GM19372 (cell line): ENCODE measurements around the gene PPT2.

ENCODE experiments used
- ATAC-seq: cut with Tn5 transposase; IDR thresholded peaks from one replicate; pipeline ENCODE4 v1.9.1; 2021; ENCODE audit warnings: mild to moderate bottlenecking, low read depth, moderate library complexity; ENCODE audit not compliant: unreplicated experiment

The PPT2 gene, protein sequence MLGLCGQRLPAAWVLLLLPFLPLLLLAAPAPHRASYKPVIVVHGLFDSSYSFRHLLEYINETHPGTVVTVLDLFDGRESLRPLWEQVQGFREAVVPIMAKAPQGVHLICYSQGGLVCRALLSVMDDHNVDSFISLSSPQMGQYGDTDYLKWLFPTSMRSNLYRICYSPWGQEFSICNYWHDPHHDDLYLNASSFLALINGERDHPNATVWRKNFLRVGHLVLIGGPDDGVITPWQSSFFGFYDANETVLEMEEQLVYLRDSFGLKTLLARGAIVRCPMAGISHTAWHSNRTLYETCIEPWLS

DNA sequence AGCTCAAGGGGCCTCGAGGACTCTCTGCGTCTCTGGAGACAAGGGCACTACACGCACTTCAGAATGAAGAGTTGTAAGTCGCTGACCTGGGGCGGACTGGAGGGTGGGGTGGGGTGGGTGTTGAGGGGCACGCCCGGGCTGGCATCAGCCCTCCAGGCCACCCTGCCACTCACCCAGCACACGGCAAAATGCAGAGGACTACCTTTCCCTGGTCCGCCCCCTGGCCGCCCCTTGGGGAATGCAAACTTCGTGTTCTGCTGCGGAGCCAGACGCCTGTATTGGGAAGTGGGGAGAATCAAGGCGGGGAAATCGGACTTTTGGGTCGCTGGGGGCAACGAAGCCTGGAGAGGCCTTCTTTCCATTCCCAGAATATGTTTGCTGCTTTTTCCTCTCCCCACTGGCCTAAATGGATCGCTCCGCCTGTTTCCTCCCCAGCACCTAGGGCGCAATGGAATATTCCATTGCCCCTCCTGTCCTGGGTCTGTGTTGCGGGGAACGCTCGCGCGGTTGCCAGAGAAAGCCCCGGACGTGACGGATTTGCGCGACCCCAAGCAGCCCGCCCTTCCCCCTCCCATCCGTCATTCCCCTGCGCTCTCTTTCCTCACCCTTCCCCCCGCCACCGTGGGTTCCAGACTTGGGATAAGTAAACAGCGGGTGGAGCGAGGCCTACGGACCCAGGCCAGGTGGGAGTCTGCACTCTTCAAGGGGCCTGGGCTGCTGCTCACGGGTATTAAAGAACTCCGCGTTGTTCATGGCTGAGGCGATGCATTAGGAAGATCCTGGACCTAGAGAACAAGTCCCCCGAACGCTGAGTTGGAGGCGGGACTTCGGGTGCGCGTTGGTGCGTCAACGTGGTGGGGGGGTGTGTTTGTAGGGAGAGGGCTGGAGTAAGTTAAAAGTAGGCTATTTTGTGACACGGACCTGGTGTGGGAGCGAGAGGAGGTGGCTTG, at the start of gene PPT2:
Gene PPT2 (plus strand): TSS at position 578 of the 950 bp plus-strand sequence. CDS start 454 bp downstream, outside the sequence.
- ATAC-seq, result no peak

GRCh38 chr6:32105433-32105832, 48.5 kb upstream of the PPT2 start:
- no peak for ATAC-seq

DNA sequence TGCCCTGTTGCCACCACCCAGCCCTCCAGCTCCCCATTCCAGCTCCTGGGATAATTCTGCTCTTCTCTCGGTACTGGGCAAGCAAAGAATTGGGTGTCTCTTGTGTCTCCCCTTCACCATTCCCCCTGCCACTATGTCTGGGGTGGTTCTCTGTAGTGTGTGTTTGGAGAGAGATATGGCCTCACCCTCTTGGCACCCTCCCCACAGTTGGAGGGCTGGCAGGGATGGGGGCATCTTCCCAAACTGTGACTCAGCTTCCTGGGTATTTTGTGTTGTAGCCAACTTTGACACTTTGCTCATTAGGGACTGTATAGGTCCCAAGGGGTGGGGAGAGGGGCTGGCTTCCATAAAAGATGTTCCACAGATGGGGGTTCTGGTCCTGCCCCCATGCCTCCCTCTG, 46.5 kb upstream of the PPT2 start:
- ATAC-seq, result no peak

DNA sequence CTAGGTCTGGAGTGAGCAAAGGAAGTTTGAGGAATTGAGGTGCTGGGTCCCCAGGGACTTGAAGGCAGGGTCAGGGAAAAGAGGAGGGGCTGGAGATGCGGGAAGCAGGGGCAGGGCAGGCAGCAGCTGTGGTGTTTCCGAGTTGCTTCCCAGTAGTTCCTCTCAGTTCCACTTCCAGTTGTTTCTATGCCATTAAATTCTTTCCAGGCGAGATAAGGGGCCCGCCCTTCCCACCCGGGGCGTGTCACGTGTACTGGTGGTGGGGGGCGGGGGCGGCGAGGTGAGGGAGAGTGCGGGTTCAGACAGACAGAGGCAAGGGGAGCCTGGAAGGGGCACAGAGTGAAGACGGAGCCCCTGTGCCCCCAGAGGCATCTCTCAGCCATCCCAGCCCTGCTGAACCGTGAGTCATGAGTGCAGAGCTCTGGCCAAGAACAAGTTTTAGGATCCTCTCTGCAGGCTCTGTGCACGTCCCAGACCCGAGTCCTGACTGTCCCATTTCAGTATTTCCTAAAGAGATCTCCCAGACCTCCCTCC, 45.8 kb upstream of the PPT2 start:
- ATAC-seq, result no peak

GRCh38 chr6:32108727-32109113, 45.2 kb upstream of the PPT2 start:
- no peak for ATAC-seq

GRCh38 chr6:32109114-32109764, 44.7 kb upstream of the PPT2 start, which contains the start of gene TNXB:
Gene TNXB, minus strand, starts transcription at chr6:32109338. Its CDS starts 11,140 bp downstream, at chr6:32098198.
- no peak for ATAC-seq

GRCh38 chr6:32109765-32110160, 44.2 kb upstream of the PPT2 start:
- no peak for ATAC-seq

GRCh38 chr6:32110632-32111031, 43.3 kb upstream of the PPT2 start:
- no peak for ATAC-seq

- ATAC-seq, result no peak
Observed at GRCh38 chr6:32111424-32112066, 42.4 kb upstream of the PPT2 start.

GRCh38 chr6:32112431-32112980, 41.4 kb upstream of the PPT2 start:
- no peak for ATAC-seq

GRCh38 chr6:32113386-32114352, 40.3 kb upstream of the PPT2 start:
- no peak for ATAC-seq

DNA sequence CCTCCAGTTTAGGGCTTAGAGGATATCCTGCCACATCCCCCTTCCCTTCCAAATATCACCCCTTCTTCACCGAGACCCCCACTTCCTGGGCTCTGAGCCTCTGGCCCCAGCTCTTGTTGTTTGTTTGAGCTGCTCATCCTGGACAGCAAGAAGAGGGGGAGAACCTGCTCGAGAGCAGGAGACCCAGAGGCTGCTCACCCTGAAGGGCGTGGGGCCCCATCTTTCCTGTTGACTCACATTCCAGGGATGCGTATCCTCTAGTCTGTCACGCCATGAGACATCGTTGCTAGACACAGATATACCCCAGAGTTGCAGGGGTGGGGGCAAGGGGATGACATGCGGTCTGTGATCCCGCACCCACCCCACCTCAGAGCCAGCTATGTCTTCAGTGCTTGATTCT, 39.1 kb upstream of the PPT2 start:
- no peak for ATAC-seq

- no peak for ATAC-seq
Observed at GRCh38 chr6:32115623-32116022, 38.3 kb upstream of the PPT2 start.

- no peak for ATAC-seq
Observed at GRCh38 chr6:32116674-32117073, 37.3 kb upstream of the PPT2 start.

- ATAC-seq, result no peak
Observed at GRCh38 chr6:32117461-32117860, 36.5 kb upstream of the PPT2 start.

DNA sequence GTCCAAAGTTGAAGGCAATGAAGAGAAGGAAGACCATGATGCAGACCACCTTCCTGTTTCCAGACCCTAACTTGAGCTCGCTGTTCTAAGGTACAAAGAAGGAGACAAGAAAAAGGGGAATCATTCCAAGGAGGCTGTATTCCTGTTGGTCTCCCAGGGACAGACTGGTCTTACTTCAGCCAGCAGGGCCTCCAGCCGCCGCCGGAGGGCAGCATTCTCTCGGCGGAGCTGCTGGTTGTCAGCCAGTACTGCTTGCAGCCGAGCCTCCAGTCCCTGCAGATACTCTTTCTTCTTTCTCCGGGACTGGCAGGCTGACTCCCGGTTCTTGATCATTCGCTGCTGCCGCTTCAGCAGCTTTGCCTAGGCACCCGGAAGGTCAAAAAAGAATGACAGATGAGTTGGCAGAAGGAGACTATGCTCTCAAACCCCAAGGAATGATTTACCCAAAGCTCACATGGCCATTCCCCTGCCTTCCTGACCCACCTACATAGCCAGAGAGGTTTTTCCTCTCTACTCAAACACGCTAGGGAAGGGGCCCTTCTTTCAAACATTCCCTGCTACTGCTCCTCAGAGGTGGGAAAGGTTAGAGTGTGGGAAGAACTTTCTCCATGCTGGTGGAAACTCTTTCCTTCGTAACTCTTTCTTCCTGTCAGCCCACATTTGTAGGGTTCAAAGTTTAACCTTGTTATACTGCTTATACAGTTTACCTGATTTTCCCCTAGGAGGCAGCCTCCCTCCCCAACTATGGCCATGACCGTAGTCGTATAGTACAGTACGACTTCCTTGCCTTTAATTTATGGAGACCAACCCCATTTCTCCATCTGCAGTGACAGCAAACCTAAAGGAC, 34.9 kb upstream of the PPT2 start:
- ATAC-seq, result no peak

DNA sequence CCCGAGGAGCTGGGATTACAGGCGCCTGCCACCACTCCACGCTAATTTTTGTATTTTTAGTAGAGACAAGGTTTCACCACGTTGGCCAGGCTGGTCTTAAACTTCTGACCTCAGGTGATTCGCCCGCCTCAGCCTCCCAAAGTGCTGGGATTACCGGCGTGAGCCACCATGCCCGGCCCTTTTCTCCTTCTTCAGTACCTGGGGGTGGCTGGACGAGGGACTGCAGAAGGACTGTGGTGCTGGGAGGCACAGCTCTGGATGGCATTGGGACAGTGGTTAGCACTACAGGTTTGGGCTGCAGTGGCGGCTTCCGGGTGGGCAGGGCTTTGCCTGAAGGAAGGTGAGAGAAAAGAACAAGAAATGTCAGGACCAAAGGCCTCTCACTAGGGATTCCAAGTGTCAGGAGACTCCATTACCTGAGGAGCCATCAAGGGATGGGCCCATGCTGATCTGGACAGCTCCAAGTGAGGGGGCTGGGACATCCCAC, 33.3 kb upstream of the PPT2 start:
- no peak for ATAC-seq

DNA sequence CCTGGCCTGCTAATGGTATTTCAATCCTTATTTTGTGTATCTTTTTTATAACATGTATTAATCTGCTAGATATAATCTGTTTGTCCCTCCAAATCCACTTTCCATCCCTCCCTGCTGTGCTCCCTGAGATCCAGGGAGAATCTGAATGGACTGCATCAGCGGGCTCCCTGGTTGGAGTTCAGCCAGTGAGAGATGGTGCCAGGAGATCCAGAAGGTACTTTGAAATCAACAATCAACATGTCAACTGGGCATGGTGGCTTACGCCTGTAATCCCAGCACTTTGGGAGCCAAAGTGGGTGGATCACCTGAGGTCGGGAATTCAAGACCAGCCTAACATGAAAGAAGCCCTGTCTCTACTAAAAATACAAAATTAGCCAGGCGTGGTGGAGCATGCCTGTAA, 30.3 kb upstream of the PPT2 start:
- no peak for ATAC-seq
